GM19372 (cell line): Measurements from ENCODE around the gene PLSCR3.

Source experiments
- ATAC-seq: cut with Tn5 transposase; IDR thresholded peaks from one replicate; pipeline ENCODE4 v1.9.1; 2021; ENCODE audit warnings: mild to moderate bottlenecking, low read depth, moderate library complexity; ENCODE audit not compliant: unreplicated experiment

Gene PLSCR3

GRCh38 chr17:7426896-7427489, 32.7 kb upstream of the PLSCR3 start:
- ATAC-seq: no peak

GRCh38 chr17:7426203-7426863, 32.0 kb upstream of the PLSCR3 start:
- ATAC-seq: no peak

- ATAC-seq: no peak
Observed at GRCh38 chr17:7425756-7426155, 31.4 kb upstream of the PLSCR3 start.

DNA sequence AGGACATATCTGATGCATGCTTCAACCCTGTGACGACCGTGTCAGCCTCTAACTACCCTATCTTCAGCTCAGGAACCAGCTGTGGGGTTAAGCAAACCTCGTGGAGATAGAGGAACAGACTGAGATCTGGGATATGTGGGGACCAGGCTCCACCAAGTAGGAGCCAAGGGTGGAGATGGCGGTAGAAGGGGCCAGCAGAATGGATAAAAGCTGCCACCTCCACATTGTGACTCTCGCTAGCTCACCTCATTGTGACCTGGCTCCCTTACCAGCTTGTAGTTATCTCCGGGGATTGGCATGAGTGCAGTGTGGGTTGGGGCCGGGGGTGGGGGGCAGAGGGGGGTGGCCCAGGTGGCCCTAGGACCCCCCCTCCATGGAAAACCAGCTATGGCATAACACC, 31.0 kb upstream of the PLSCR3 start, which contains the start of gene SPEM2:
Gene SPEM2, plus strand, starts transcription at position 301 of the 400 bp plus-strand sequence. Its CDS starts 73 bp downstream, at position 374.
- ATAC-seq: no peak

DNA sequence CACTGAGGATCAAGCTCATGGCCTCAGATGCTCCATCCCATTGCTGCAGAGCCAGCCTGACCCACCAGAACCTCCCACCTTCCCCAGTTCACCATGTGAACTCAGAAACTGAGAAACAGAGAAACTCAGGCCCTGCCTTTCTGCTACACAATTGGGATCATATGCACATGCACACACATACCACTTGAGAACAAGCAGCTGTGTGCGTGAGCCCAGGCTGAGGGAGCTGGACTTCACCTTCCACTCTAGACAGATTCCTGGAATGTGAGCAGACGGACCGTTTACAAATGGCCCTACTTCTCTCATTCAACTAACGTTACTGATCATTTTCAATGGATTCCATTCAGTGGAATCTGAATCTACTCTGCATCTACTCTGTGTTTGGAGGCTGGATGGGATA, 29.4 kb upstream of the PLSCR3 start:
- no peak for ATAC-seq

DNA sequence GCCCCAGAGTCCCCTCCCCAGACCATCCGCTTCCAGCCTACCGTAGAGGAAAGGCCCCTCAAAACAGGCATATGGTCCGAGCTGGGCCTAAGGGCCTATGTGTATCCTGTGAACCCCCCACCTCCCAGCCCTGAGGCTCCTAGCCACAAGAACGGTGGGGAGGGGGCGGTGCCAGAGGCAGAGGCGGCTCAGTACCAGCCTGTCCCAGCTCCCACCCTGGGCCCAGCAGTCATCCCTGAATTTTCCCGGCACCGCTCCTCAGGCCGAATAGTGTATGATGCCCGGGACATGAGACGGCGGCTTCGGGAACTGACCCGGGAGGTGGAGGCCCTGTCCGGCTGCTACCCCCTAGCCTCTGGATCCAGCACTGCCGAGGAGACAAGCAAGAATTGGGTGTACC, 26.9 kb upstream of the PLSCR3 start:
- no peak for ATAC-seq

GRCh38 chr17:7419819-7420610, 25.7 kb upstream of the PLSCR3 start, which contains the start of gene SPEM1:
SPEM1 (plus strand) TSS chr17:7420324; CDS start chr17:7420385, 61 bp downstream.
- ATAC-seq: no peak

GRCh38 chr17:7418472-7419152, 24.3 kb upstream of the PLSCR3 start:
- ATAC-seq: no peak

DNA sequence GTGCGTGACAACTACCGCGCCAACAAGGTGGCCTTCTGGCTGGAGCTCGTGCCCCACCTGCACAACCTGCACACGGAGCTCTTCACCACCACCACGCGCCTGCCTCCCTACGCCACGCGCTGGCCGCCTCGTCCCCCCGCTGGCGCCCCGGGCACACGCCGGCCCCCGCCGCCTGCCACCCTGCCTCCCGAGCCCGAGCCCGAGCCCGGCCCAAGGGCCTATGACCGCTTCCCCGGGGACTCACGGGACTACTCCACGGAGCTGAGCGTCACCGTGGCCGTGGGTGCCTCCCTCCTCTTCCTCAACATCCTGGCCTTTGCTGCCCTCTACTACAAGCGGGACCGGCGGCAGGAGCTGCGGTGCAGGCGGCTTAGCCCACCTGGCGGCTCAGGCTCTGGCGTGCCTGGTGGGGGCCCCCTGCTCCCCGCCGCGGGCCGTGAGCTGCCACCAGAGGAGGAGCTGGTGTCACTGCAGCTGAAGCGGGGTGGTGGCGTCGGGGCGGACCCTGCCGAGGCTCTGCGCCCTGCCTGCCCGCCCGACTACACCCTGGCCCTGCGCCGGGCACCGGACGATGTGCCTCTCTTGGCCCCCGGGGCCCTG, 22.8 kb upstream of the PLSCR3 start:
- no peak for ATAC-seq

DNA sequence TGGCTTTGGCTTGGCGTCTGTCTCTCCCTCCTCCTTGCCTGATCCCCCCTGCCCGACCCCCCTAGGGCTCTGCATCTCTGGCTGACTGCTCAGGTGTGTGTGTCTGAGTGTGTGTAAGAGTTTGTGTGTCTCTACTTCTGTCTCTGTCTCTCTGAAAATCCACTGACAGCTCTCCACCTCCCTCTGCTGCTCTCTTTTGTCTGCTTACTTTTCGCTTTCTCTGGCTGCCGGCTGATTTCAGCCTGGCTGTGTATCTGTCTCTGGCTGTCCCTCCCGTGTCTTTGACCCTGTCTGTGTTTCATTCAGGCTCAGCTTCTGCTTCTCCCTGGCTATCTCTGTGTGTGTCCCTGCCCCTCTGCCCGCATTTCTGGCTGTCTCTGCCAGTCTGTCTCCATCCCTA, 22.0 kb upstream of the PLSCR3 start:
- no peak for ATAC-seq

DNA sequence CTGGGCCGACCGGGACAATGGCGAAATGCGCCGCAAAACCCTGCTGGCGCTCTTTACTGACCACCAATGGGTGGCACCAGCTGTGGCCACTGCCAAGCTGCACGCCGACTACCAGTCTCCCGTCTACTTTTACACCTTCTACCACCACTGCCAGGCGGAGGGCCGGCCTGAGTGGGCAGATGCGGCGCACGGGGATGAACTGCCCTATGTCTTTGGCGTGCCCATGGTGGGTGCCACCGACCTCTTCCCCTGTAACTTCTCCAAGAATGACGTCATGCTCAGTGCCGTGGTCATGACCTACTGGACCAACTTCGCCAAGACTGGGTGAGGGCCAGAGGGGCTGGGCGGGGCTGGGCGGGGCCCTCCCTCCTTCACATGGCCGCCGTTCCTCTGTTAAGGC, 21.5 kb upstream of the PLSCR3 start:
- ATAC-seq: no peak

DNA sequence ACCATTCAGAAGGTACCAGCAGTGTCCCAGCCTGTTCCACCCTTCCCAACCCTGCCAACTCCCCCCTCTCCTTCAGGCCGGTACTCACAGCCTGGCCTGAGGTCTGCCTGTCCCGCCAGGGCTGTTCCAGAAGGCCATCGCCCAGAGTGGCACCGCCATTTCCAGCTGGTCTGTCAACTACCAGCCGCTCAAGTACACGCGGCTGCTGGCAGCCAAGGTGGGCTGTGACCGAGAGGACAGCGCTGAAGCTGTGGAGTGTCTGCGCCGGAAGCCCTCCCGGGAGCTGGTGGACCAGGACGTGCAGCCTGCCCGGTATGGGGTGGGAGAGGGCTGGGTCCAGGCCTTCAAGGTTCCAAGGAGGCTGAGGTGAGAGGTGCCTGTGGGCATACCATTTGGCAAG, 20.5 kb upstream of the PLSCR3 start:
- ATAC-seq: no peak

DNA sequence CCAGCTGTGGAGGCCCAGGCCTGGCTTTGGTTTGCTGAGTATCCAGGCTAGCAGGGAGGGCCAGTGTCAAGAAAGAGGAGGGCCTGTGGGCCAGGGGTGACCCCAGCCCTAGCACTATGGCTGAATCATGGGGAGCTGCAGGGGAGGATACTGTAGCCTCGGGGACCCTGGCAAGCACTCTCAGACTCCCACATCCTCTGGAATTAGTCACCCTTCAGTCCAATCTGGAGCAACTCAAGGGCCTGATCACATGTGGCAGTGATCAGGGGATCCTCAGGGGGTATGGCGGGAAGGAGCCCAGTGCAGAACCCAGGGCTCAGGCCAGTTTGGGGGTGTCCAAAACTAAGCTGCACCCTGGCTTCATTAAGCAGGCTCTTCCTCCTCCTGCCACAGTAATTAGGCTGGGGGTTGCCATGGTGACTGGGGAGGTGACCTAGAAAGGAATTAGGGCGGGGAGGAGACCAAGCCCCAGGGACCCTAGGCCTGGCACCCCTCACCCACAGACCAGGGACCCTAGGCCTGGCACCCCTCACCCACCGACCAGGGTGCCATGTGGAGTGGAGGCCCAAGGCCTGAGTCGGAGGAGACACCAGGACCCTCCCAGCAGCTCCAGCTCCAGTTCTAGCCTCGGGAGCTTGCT, 19.1 kb upstream of the PLSCR3 start:
- ATAC-seq: no peak

DNA sequence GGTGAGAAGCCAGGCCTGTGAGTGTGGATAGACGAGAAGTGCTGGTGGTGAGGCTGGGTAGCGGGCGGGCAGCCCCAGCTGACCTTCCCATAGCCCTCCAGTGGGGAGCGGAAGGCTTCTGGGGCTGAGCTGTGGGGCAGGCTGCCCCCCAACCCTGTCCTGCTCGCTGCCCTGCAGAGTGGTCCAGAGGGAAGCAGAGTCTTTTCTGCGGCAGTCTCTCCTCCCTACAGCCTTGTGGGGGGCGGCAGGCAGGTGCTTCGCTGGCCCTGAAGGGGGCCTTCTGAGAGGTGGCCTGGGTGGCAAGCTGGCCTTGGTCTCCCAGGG, 17.1 kb upstream of the PLSCR3 start:
- no peak for ATAC-seq

GRCh38 chr17:7410634-7411426, 16.5 kb upstream of the PLSCR3 start:
- ATAC-seq: no peak

DNA sequence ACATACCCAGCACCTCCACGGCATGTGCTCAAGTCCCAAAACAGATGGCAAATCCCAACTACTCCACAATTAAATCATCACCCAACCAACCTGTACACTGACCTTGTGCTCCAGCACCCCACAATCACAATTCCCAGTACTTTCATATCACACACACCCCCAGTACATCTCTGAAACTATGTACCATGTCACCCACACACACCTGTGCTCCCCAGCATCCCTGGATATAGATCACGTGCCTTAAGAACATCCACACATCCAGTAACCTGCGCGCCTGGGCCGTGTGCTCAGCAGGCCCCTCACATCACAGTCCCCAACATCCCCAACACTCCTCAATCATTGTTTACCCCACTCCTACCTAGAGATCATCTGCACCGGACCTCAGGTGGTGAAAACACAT, 15.4 kb upstream of the PLSCR3 start:
- no peak for ATAC-seq

DNA sequence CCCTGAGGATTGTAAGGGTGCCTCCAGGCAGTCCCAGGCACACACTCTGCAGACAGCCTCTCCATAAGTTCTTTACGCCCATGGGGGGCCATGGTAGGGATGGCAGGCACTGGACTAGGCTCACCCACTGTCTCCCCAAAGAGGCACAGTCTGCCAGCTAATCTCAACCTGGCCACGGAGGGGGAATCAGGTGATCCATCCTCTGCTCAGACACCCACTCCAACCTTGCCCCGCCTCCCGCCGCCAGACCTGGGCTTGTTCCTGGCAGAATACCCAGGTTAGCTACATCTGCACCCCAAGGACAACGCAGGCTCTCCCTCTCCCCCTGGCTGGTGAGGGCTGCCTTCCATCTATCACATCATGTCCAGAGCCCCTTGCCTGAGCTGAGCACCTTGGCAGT, 14.5 kb upstream of the PLSCR3 start:
- no peak for ATAC-seq

GRCh38 chr17:7408252-7408727, 14.0 kb upstream of the PLSCR3 start:
- no peak for ATAC-seq

DNA sequence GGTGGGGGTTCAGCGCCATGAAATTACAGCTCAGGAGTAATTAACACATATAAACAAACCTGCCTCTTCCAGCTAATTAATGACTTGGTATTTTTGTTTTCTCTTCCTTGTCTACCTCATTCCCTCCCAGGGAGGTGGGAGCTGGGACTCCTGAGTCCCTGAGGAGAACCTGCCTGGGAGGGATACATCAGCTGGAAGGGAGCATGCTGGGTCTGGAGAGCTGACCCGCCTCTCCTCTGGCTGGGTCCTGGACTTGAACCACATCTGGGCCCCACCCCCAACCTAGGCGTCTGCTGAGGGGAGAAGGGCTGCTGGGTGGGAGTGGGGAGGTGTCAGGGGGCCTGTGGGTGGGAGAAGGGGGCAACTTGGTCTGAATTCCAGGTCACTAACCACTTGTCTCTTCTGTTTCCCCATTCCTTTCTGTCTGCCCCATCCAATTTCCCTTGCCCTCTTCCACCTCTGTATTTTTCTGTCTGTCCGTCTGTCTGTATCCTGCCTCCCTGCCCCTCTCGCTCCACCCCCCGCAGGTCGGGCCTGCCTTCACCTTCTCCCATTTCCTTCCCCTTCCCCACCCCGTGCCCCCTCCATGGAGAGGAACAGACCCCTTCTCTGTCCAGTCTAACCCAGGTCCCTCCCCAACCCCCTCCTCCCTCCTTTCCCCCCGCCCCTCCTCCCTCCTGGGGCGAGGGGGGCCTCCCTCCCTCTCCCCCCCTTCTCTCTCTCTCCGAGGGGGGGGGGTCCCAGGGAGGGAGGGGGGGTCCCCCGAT, 13.3 kb upstream of the PLSCR3 start, which contains the start of gene NLGN2:
Gene NLGN2, plus strand, starts transcription at position 361 of the 767 bp plus-strand sequence. CDS start 411 bp downstream, outside the sequence.
- ATAC-seq: no peak
